Breast epithelium (tissue), 4 donors: ENCODE measurements around the gene FBXO3. TPM values are rescaled to one million over a fixed set of nuclear protein-coding genes. Genes with fewer than 3 reads are reported as not detected.
A peak's percentile ranks its signal among the peaks of the same experiment; 100 is the strongest.

Source experiments
- DNase-seq, 2 donors: peaks; one replicate each; pipeline ENCODE4 v3.0.0-alpha.2; 2019; ENCODE audit warnings: low spot score in 2 of 2
- H3K27ac ChIP-seq, 2 donors: fragments of 200-600 bp; sonication (generic) in 1 of 2; one replicate each; pipeline ENCODE4 v1.5.1; 2016 to 2019; ENCODE audit warnings: mild to moderate bottlenecking in 1 of 2
- H3K27me3 ChIP-seq, 2 donors: fragments of 200-600 bp; sonication (generic) in 1 of 2; one replicate each; pipeline versions ENCODE4 v1.5.1 to v1.6.0; 2017 to 2019; ENCODE audit warnings: control low read depth in 1 of 2, mild to moderate bottlenecking in 1 of 2
- H3K36me3 ChIP-seq: fragments of 200-600 bp; one replicate; pipeline ENCODE4 v1.5.1; 2019
- H3K4me1 ChIP-seq, 2 donors: fragments of 200-600 bp; sonication (generic); one replicate each; pipeline ENCODE4 v1.5.1; 2016 to 2019; ENCODE audit warnings: control low read depth in 1 of 2
- H3K4me3 ChIP-seq, 3 donors: fragments of 200-600 bp; sonication (generic); 1 replicate in 2 of 3; 2 replicates in 1 of 3; pipeline ENCODE4 v1.5.1; 2016 to 2019; ENCODE audit warnings: mild to moderate bottlenecking in 3 of 3, moderate library complexity in 2 of 3
- H3K9me3 ChIP-seq, 2 donors: fragments of 200-600 bp; sonication (generic) in 1 of 2; one replicate each; pipeline ENCODE4 v1.5.1; 2016 to 2019; ENCODE audit warnings: control low read depth in 1 of 2
- POLR2A ChIP-seq: fragments of 450-650 bp; IDR thresholded peaks from one replicate; pipeline ENCODE4 v1.6.1; 2016; ENCODE audit warnings: antibody characterized with exemption, mild to moderate bottlenecking, moderate library complexity
- POLR2AphosphoS5 ChIP-seq, 3 donors: sonication (generic); formaldehyde crosslinking; IDR thresholded peaks; one replicate each; pipeline ENCODE4 v1.6.1; 2017; ENCODE audit warnings: antibody characterized with exemption in 3 of 3
- intact Hi-C: fragments of 100-400 bp; cut with DNase I; formaldehyde crosslinking; loops from one replicate; pipeline ENCODE4 v1.15.1; 2023; ENCODE audit warnings: low total_unique reads
- total RNA-seq, 3 donors: library from RNA; depleted of rRNA; stranded (reverse); fragments of >200 nt; gene quantifications; one replicate each; pipeline ENCODE4 v1.1.0, GENCODE V29; 2016
- TF ChIP-seq, protein P1 (sequence below), 3 donors: fragments of 450-650 bp; IDR thresholded peaks; one replicate each; pipeline ENCODE4 v1.5.1; 2016 to 2017; ENCODE audit warnings: antibody characterized with exemption in 3 of 3, mild to moderate bottlenecking in 3 of 3, moderate library complexity in 3 of 3

Gene FBXO3
- total RNA-seq, 3 donors from 2014 or later: 35.0 to 60.6 (median 46.9) TPM

DNA sequence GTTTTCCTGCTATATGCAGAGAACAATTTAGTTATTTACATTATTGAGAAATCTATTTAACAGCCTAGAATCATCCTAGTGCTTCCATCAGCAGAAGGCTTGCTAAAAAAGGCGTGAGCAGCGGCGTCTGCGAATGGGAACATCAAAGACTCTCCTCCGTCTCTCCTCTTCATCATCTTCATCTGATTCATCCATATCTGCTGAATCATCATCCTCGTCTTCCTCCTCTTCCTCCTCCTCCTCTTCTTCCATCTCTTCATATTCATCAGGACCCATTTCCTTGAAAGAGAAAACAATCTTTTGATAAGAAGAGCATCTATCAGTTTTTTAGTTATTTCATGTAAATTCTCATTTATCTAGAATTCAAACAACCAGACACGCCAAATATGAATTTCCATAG lies 32.5 kb downstream of the FBXO3 start:
- Histone ChIP-seq H3K4me1 (peaks cover 0 to 5% of the 10 kb centered on the region in 2 donors), H3K27ac (no peak overlapping the region), H3K27me3 (no peaks in the 10 kb centered on the region), H3K9me3 (no peaks in the 10 kb centered on the region), H3K4me3 (no peak overlapping the region), H3K36me3 (no peaks in the 10 kb centered on the region)
- TF ChIP-seq POLR2AphosphoS5 (IDR thresholded peaks at IDR 0.05) (no peak), POLR2A (no peak)
- TF ChIP-seq, protein P1, sequence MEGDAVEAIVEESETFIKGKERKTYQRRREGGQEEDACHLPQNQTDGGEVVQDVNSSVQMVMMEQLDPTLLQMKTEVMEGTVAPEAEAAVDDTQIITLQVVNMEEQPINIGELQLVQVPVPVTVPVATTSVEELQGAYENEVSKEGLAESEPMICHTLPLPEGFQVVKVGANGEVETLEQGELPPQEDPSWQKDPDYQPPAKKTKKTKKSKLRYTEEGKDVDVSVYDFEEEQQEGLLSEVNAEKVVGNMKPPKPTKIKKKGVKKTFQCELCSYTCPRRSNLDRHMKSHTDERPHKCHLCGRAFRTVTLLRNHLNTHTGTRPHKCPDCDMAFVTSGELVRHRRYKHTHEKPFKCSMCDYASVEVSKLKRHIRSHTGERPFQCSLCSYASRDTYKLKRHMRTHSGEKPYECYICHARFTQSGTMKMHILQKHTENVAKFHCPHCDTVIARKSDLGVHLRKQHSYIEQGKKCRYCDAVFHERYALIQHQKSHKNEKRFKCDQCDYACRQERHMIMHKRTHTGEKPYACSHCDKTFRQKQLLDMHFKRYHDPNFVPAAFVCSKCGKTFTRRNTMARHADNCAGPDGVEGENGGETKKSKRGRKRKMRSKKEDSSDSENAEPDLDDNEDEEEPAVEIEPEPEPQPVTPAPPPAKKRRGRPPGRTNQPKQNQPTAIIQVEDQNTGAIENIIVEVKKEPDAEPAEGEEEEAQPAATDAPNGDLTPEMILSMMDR (IDR thresholded peaks at IDR 0.05): no peak
- DNase-seq: no peak
- intact Hi-C loops: no loop called here

DNA sequence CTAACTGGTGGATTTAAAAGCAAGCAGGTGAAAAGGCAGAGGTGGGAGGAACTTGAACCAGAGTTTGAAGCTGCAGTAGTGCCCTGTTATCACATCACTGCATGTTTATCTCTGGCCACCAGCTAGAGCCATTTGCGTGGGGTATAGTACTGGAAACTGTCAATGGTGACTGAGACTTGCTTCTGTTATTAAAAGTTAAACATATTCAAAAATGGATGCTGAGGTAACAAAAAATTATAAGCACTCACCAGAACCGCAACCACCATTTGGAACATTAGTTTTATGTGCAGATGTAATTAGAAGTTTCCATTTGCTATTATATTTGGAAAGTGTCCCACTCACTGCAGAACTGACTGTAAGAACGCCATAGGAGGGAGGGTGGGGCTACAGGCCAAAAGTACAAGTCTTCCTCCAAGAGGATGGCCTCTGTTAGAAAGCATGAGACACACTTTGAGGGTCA lies 36.9 kb downstream of the FBXO3 start:
- H3K27me3 ChIP-seq: no peaks in the 10 kb centered on the region
- DNase-seq: no peak
- H3K4me1 ChIP-seq: peaks cover under 1 to 13% of the 10 kb centered on the region in 2 donors
- peak overlapping the region; percentile 96 to 98 for H3K27ac ChIP-seq
- H3K4me3 ChIP-seq: peak overlapping the region in 1 of 3 donors; percentile 93
- TF ChIP-seq, protein P1 (IDR thresholded peaks at IDR 0.05): no peak
- TF ChIP-seq POLR2AphosphoS5 (IDR thresholded peaks at IDR 0.05): no peak
- TF ChIP-seq POLR2A: no peak
- no peaks in the 10 kb centered on the region for H3K36me3 ChIP-seq
- no peaks in the 10 kb centered on the region for H3K9me3 ChIP-seq
- intact Hi-C loops: no loop called here

DNA sequence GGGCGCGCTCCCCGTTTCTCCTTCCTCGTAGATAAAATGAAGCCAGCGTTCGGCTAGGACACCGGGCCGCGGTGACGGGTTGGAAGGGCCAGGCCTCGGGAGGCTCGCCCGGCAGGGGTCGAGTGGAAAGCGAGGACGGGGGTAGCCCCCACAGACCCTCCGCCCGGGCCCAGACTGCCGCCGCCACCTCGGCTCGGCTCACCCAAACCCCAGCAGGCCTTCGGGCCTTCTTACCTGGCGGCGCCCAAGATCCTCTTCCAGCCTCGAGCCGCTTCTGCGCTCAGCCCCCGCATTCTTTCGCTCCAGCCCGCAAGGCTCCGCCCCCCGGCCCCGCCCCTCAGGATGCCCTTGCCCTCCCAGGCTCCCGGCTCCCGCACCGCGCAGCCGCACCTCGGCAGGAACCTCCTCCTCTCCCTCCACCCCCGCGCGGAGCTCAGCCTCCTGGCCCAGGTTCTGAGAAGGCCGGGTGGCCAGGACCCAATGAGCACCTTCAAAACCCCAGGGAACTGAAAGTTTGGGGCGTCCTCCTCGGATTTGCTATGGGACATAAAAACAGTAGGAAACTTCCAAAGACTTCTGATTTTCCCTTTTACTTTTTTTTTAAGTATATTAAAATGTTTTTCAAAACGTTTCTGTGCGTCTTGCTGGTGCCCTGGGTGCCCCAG lies 38.0 kb downstream of the FBXO3 start, which contains the start of gene CD59:
TSS of gene CD59 (minus strand) at position 276 of the 665 bp plus-strand sequence. CDS start 13,978 bp downstream, outside the sequence.
- TF ChIP-seq, protein P1 (IDR thresholded peaks at IDR 0.05): peak in 1 of 3 donors; percentile 20
- TF ChIP-seq POLR2AphosphoS5 (IDR thresholded peaks at IDR 0.05) (peak; percentile 82 to 96 (median 92)), POLR2A (peak; percentile 89)
- H3K36me3 ChIP-seq: no peaks in the 10 kb centered on the region
- intact Hi-C loops: no loop called here
- peaks cover 3 to 13% of the 10 kb centered on the region in 2 donors for H3K4me1 ChIP-seq
- peak within 1 kb of the TSS; percentile 88 to 93 (median 91) for H3K4me3 ChIP-seq
- H3K27ac ChIP-seq: peak within 1 kb of the TSS; percentile 96 to 98
- DNase-seq: peak; percentile 95 to 98
- no peaks in the 10 kb centered on the region for H3K9me3 ChIP-seq
- H3K27me3 ChIP-seq: no peaks in the 10 kb centered on the region

DNA sequence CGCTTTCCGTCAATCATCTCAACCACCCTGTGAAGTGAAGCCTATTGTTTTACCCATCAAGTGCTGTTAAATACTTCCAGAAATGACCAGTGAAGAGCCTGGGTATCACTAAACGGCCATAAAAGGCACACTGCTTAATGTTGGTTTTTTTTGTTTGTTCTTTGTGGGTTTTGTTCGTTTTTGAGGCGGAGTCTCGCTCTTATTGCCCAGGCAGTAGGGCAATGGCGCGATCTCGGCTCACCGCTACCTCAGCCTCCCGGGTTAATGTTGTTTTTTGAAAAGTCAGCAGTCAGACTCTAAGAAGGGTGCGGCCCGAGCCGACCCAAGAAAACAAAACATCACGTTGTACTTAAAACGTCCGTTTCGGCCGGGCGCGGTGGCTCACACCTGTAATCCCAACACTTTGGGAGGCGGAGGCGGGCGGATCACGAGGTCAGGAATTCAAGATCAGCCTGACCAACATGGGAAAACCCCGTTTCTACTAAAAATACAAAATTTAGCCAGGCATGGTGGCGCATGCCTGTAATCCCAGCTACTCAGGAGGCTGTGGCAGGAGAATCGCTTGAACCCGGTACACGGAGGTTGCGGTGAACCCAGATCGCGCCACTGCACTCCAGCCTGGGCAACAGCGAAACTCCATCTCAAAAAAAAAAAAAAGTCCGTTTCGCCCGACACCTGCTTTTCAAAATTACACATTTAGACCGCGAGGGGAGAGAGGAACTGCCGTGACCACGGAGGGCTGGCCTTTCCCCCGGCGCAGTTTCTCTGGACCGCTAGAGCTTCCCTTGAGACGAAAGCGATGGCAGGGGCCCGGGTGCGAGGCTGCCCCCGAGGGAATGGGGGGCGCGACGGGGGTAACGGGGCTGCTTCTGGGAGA lies 38.8 kb downstream of the FBXO3 start:
- H3K4me3 ChIP-seq: peak overlapping the region; percentile 88 to 93 (median 91)
- DNase-seq: peak in 1 of 2 donors; percentile 25
- TF ChIP-seq POLR2AphosphoS5 (IDR thresholded peaks at IDR 0.05): no peak
- TF ChIP-seq, protein P1 (IDR thresholded peaks at IDR 0.05): peak in 1 of 3 donors; percentile 41
- H3K4me1 ChIP-seq: peaks cover 3 to 13% of the 10 kb centered on the region in 2 donors
- no peaks in the 10 kb centered on the region for H3K27me3 ChIP-seq
- intact Hi-C loops: no loop called here
- H3K27ac ChIP-seq: peak overlapping the region; percentile 96 to 98
- no peaks in the 10 kb centered on the region for H3K9me3 ChIP-seq
- H3K36me3 ChIP-seq: no peaks in the 10 kb centered on the region
